Caco-2 (cell line): ENCODE results near the gene IGDCC3. TPM values are rescaled to one million over a fixed set of nuclear protein-coding genes. Genes with fewer than 3 reads are reported as not detected.
A peak's percentile ranks its signal among the peaks of the same experiment; 100 is the strongest.

ENCODE experiments used
- BruUV-seq: library from RNA; stranded (reverse); fragments of 400-500 nt; replicated peaks from 2 replicates; lab custom pipeline; 2021; lab: Mats Ljungman, UMichigan
- CTCF ChIA-PET: fragments of 300-600 bp; sonication (Branson Sonifier 250); formaldehyde crosslinking; loops from one replicate; lab custom pipeline; 2022; ENCODE audit warnings: antibody characterized with exemption; lab: Charles Lee
- POLR2A ChIA-PET: fragments of 300-600 bp; sonication (Branson Sonifier 250); formaldehyde crosslinking; loops from one replicate; lab custom pipeline; 2022; ENCODE audit warnings: antibody characterized with exemption; lab: Charles Lee
- DNase-seq, 2 experiments: peaks; one replicate each; pipeline versions ENCODE4 v3.0.0 to v3.0.0-alpha.2; 2020 to 2022
- H3K27me3 ChIP-seq: replicated peaks from 2 replicates; pipeline ENCODE4 v1.6.0; 2011; ENCODE audit warnings: low read length; ENCODE audit not compliant: control insufficient read depth, insufficient read depth
- H3K36me3 ChIP-seq: 2 replicates; pipeline ENCODE4 v1.5.1; 2011; ENCODE audit warnings: low read length; ENCODE audit not compliant: control insufficient read depth, insufficient read depth
- H3K4me1 ChIP-seq: fragments of 250-450 bp; sonication (Bioruptor Pico); 2 replicates; pipeline ENCODE4 v1.5.1; 2020; ENCODE audit warnings: mild to moderate bottlenecking
- H3K4me3 ChIP-seq: 2 replicates; pipeline ENCODE4 v1.5.1; 2011; ENCODE audit warnings: low read depth, mild to moderate bottlenecking, control low read depth, low read length
- H3K9me3 ChIP-seq: fragments of 250-450 bp; sonication (Bioruptor Pico); 2 replicates; pipeline ENCODE4 v1.5.1; 2020; ENCODE audit warnings: mild to moderate bottlenecking, moderate library complexity
- H3K27ac Mint-ChIP-seq: one replicate; pipeline ENCODE4 v1.8.0; 2022; ENCODE audit warnings: mixed read lengths; ENCODE audit not compliant: unreplicated experiment
- H3K27me3 Mint-ChIP-seq: one replicate; pipeline ENCODE4 v1.8.0; 2022; ENCODE audit warnings: mixed read lengths; ENCODE audit not compliant: insufficient read depth, unreplicated experiment
- H3K36me3 Mint-ChIP-seq: one replicate; pipeline ENCODE4 v1.8.0; 2022; ENCODE audit warnings: mild to moderate bottlenecking, mixed read lengths; ENCODE audit not compliant: insufficient read depth, unreplicated experiment
- H3K4me1 Mint-ChIP-seq: one replicate; pipeline ENCODE4 v1.8.0; 2022; ENCODE audit warnings: low read depth, mixed read lengths; ENCODE audit not compliant: unreplicated experiment
- H3K4me3 Mint-ChIP-seq: one replicate; pipeline ENCODE4 v1.8.0; 2022; ENCODE audit warnings: mild to moderate bottlenecking, moderate library complexity, mixed read lengths; ENCODE audit not compliant: unreplicated experiment
- H3K9me3 Mint-ChIP-seq: one replicate; pipeline ENCODE4 v1.8.0; 2022; ENCODE audit warnings: mixed read lengths; ENCODE audit not compliant: unreplicated experiment
- intact Hi-C: fragments of 100-400 bp; cut with micrococcal nuclease; formaldehyde crosslinking; loops from one replicate; pipeline ENCODE4 v1.10.0; 2022; ENCODE audit not compliant: unreplicated experiment
- total RNA-seq: library from RNA; stranded (reverse); gene quantifications from 2 replicates; pipeline ENCODE4 v1.2.3, GENCODE V29; 2022
- TF ChIP-seq, protein P1 (sequence below), 2 experiments: fragments of 200-600 bp in 1 of 2; IDR thresholded peaks; 1 replicate in 1 of 2; 2 replicates in 1 of 2; pipeline versions ENCODE4 v1.5.1 to v1.8.0; 2011 to 2022; ENCODE audit warnings: antibody characterized with exemption in 1 of 2, control low read depth in 1 of 2, inconsistent platforms in 1 of 2, low read depth in 1 of 2, low read length in 1 of 2, mild to moderate bottlenecking in 1 of 2, moderate library complexity in 1 of 2; ENCODE audit not compliant: insufficient read depth in 1 of 2, severe bottlenecking in 1 of 2, unreplicated experiment in 1 of 2

IGDCC3 gene
- total RNA-seq, 1 experiment from 2014 or later: 51.2 TPM

DNA sequence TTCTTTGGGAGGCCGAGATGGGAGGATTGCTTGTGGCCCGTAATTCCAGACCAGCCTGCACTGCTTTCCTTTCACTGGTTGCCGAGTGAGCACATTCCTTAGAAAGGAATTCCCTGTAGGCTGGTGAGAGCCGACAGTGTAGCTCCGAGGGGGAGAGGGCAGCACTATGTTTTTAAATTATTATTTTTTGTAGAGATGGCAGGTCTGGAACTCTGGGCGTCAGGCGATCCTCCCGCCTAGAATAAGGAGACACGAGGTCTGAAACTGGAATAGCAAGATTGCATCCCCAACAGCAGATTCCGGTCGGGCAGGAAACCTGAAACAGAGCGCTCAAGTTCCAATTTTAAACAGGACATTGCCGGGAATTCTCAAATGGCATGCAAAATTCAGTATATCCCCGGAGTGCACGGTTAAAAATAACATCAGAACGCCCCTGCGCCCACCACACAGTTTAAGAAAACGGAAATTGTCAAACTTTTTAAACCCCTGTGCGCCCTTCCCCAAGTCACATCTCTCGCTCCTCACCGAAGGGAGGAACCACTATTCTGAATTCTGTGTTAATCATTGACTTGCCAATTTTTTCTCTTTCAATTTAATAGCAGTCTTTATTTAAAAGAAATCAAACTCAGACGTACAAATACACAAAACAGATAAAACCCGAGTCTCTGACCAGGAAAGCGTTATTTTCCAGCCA lies 74.0 kb downstream of the IGDCC3 start:
- H3K4me3 Mint-ChIP-seq: peak overlapping the region; percentile 90
- CTCF ChIA-PET: interaction anchor here (1.0 to 1.5 kb wide), 4 partner anchors 18 to 119 kb away, joined by 3 to 6 read pairs (median 4); partner anchors contain the start of genes CLPX and PARP16
- BruUV-seq: TSS peak; percentile 17

DNA sequence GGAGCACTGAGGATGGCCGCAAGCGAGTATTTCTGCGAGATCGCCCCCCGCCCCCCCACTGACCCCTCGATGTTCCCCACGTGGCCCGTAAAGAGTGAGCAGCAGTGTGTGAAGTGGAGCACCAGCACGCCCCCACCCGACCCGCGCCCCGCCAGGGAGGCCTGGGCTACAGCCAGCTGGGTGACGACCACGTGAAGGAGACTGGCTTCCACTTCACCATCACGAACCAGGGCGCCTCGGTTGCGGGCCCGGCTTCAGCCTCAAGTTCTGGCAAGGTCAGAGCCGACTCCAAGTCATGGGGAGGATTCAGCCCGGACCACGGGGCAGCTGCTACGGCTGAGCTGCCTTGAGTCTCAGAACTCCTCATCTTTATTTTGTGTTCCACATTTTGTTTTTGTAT lies 75.7 kb downstream of the IGDCC3 start:
- H3K27me3 Mint-ChIP-seq: no peaks in the 10 kb centered on the region
- peak overlapping the region; percentile 71 for H3K27ac Mint-ChIP-seq
- peaks cover 41% of the 10 kb centered on the region for H3K36me3 Mint-ChIP-seq
- no peaks in the 10 kb centered on the region for H3K9me3 Mint-ChIP-seq
- Histone ChIP-seq H3K9me3 (no peaks in the 10 kb centered on the region), H3K36me3 (no peaks in the 10 kb centered on the region), H3K4me3 (no peak overlapping the region), H3K4me1 (peaks cover 6% of the 10 kb centered on the region; the same call in 1 of the 2 replicates), H3K27me3 (no peaks in the 10 kb centered on the region)
- TF ChIP-seq, protein P1, sequence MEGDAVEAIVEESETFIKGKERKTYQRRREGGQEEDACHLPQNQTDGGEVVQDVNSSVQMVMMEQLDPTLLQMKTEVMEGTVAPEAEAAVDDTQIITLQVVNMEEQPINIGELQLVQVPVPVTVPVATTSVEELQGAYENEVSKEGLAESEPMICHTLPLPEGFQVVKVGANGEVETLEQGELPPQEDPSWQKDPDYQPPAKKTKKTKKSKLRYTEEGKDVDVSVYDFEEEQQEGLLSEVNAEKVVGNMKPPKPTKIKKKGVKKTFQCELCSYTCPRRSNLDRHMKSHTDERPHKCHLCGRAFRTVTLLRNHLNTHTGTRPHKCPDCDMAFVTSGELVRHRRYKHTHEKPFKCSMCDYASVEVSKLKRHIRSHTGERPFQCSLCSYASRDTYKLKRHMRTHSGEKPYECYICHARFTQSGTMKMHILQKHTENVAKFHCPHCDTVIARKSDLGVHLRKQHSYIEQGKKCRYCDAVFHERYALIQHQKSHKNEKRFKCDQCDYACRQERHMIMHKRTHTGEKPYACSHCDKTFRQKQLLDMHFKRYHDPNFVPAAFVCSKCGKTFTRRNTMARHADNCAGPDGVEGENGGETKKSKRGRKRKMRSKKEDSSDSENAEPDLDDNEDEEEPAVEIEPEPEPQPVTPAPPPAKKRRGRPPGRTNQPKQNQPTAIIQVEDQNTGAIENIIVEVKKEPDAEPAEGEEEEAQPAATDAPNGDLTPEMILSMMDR (IDR thresholded peaks at IDR 0.05; ENCODE audit: insufficient read depth in 1 of 2, low read depth in 1 of 2, low read length in 1 of 2, severe bottlenecking in 1 of 2, unreplicated experiment in 1 of 2): no peak
- no TSS peak for BruUV-seq
- H3K4me3 Mint-ChIP-seq: no peak overlapping the region
- DNase-seq: no peak
- intact Hi-C loops: no loop called here
- POLR2A ChIA-PET: no interaction called here
- H3K4me1 Mint-ChIP-seq: no peaks in the 10 kb centered on the region
- CTCF ChIA-PET: no interaction called here

More for the DNA sequence above, 74.0 kb downstream of the IGDCC3 start:
- Mint-ChIP-seq H3K27me3 (no peaks in the 10 kb centered on the region), H3K27ac (peak overlapping the region; percentile 95), H3K36me3 (peaks cover 28% of the 10 kb centered on the region), H3K9me3 (no peaks in the 10 kb centered on the region), H3K4me1 (no peaks in the 10 kb centered on the region)
- Histone ChIP-seq H3K27me3 (no peaks in the 10 kb centered on the region), H3K36me3 (no peaks in the 10 kb centered on the region), H3K4me3 (peak overlapping the region; percentile 41), H3K4me1 (peaks cover 6% of the 10 kb centered on the region; the same call in 1 of the 2 replicates), H3K9me3 (no peaks in the 10 kb centered on the region)
- POLR2A ChIA-PET: interaction anchor here (0.6 to 2.1 kb wide), 18 partner anchors 10 to 307 kb away, joined by 3 to 37 read pairs (median 6); partner anchors contain the start of genes CLPX, HACD3, IGDCC3 and INTS14
- intact Hi-C loops: loop anchor here (1.0 kb wide), 2 partner anchors 8 to 271 kb away; partner anchors contain the start of gene RNU5A-1
- DNase-seq: peak; percentile 66 to 72
- TF ChIP-seq, protein P1 (IDR thresholded peaks at IDR 0.05; ENCODE audit: insufficient read depth in 1 of 2, low read depth in 1 of 2, low read length in 1 of 2, severe bottlenecking in 1 of 2, unreplicated experiment in 1 of 2): peak in 1 of 2 experiments; percentile 64

DNA sequence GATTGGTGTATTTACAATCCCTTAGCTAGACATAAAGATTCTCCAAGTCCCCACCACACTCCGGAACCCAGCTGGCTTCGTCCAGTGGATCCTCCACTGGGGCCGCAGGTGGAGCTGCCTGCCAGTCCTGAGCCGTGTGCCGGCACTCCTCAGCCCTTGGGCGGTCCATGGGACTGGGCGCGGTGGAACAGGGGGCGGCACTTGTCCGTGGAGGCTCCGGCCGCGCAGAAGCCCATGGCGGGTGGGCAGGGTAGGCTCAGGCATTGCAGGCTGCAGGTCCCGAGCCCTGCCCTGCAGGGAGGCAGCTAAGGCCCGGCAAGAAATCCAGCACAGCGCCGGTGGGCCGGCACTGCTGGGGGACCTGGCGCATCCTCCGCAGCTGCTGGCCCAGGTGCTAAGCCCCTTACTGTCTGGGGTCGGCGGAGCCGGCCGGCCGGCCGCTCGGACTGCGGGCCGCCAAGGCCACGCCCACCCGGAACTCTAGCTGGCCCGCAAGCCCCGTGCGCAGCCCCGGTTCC lies 76.8 kb downstream of the IGDCC3 start:
- H3K36me3 ChIP-seq: no peaks in the 10 kb centered on the region
- POLR2A ChIA-PET: no interaction called here
- no peak overlapping the region for H3K4me3 ChIP-seq
- no peak for DNase-seq
- Mint-ChIP-seq H3K9me3 (no peaks in the 10 kb centered on the region), H3K27me3 (no peaks in the 10 kb centered on the region), H3K4me1 (no peaks in the 10 kb centered on the region), H3K36me3 (peaks cover 47% of the 10 kb centered on the region), H3K27ac (no peak overlapping the region), H3K4me3 (no peak overlapping the region)
- H3K27me3 ChIP-seq: no peaks in the 10 kb centered on the region
- peaks cover 6% of the 10 kb centered on the region; the same call in 1 of the 2 replicates for H3K4me1 ChIP-seq
- intact Hi-C loops: no loop called here
- TF ChIP-seq, protein P1 (IDR thresholded peaks at IDR 0.05; ENCODE audit: insufficient read depth in 1 of 2, low read depth in 1 of 2, low read length in 1 of 2, severe bottlenecking in 1 of 2, unreplicated experiment in 1 of 2): no peak
- no TSS peak for BruUV-seq
- H3K9me3 ChIP-seq: no peaks in the 10 kb centered on the region
- CTCF ChIA-PET: interaction anchor here (0.6 to 0.9 kb wide), 2 partner anchors 115 to 567 kb away, joined by 3 read pairs; partner anchors contain the start of gene CLPX
